Peyer's patch (tissue), 4 donors: ENCODE results near the gene GCN1.

ENCODE experiments used
- POLR2A ChIP-seq, 2 donors: fragments of 450-650 bp; IDR thresholded peaks; one replicate each; pipeline ENCODE4 v1.5.1; 2017; ENCODE audit warnings: antibody characterized with exemption in 2 of 2, mild to moderate bottlenecking in 2 of 2, moderate library complexity in 2 of 2
- TF ChIP-seq, protein P1 (sequence below), 6 experiments: fragments of 450-650 bp in 4 of 6; fragments of 200-600 bp in 2 of 6; sonication (generic) in 1 of 6; IDR thresholded peaks; one replicate each; pipeline ENCODE4 v1.5.1; 2017 to 2019; ENCODE audit warnings: antibody characterized with exemption in 6 of 6, mild to moderate bottlenecking in 3 of 6, moderate library complexity in 1 of 6

- TF ChIP-seq, protein P1, sequence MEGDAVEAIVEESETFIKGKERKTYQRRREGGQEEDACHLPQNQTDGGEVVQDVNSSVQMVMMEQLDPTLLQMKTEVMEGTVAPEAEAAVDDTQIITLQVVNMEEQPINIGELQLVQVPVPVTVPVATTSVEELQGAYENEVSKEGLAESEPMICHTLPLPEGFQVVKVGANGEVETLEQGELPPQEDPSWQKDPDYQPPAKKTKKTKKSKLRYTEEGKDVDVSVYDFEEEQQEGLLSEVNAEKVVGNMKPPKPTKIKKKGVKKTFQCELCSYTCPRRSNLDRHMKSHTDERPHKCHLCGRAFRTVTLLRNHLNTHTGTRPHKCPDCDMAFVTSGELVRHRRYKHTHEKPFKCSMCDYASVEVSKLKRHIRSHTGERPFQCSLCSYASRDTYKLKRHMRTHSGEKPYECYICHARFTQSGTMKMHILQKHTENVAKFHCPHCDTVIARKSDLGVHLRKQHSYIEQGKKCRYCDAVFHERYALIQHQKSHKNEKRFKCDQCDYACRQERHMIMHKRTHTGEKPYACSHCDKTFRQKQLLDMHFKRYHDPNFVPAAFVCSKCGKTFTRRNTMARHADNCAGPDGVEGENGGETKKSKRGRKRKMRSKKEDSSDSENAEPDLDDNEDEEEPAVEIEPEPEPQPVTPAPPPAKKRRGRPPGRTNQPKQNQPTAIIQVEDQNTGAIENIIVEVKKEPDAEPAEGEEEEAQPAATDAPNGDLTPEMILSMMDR (IDR thresholded peaks at IDR 0.05), result no peak
- no peak for TF ChIP-seq POLR2A (IDR thresholded peaks at IDR 0.05)
Measured at GRCh38 chr12:120196363-120196762, 1.8 kb upstream of the GCN1 start.
